ENCODE measurements around the gene RIPOR1.

DNA sequence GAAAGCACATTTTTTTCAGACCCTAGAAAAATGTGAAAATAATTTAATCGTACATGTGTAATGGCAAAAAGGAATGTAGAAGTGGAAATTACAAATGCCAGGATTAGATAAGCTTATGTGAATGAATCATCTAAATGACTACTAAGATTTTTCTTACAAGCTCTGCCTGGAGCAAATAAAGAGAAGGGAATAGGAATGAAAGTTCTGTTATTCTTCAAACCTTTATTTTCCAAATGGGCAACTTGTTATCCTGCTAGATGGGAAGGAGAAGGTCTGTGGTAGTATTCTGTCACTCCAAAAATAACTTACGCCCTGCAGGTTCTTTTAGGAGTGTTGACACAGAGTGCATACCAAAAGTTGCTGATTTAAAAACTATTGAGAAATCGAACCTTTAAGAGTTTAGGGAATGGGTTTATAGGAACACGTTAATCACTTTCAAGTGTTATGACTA lies 43.4 kb downstream of the RIPOR1 start:
- TF ChIP-seq POLR2AphosphoS5 (IDR thresholded peaks at IDR 0.05; ENCODE audit: low read depth, low read length) (no peak), POLR2A (IDR thresholded peaks at IDR 0.05; ENCODE audit: low read depth, low read length) (no peak), TAF1 (IDR thresholded peaks at IDR 0.05; ENCODE audit: low read depth, low read length) (no peak), POU2F2 (IDR thresholded peaks at IDR 0.05; ENCODE audit: low read depth, low read length) (no peak), SPI1 (IDR thresholded peaks at IDR 0.05; ENCODE audit: low read depth, low read length) (no peak), PAX5 (IDR thresholded peaks at IDR 0.05; ENCODE audit: insufficient read depth, low read length, severe bottlenecking) (no peak)
